SK-N-SH (cell line): ENCODE data around the gene TSEN2. TPM values are rescaled to one million over a fixed set of nuclear protein-coding genes. Genes with fewer than 3 reads are reported as not detected.

ENCODE experiments used
- CTCF ChIA-PET: fragments of 300-600, 350-600 bp; formaldehyde crosslinking; extraction: SDS; loops from one replicate; lab custom pipeline; 2021; lab: Yijun Ruan, JAX
- POLR2A ChIA-PET: fragments of 350-600 bp; sonication (Branson Sonifier 250); formaldehyde crosslinking; extraction: SDS; loops from one replicate; lab custom pipeline; 2020; ENCODE audit warnings: antibody characterized with exemption, inconsistent platforms; lab: Yijun Ruan, JAX
- DNase-seq: peaks from one replicate; pipeline ENCODE4 v3.0.0; 2012
- H2AFZ ChIP-seq: fragments of 200-600 bp; sonication (generic); 2 replicates; pipeline ENCODE4 v1.8.1; 2016; ENCODE audit warnings: antibody characterized with exemption, mild to moderate bottlenecking, low read depth
- H3F3A ChIP-seq: fragments of 200-600 bp; sonication (generic); replicated peaks from 2 replicates; pipeline ENCODE3; 2016; ENCODE audit warnings: antibody characterized with exemption, mild to moderate bottlenecking; ENCODE audit not compliant: insufficient read depth
- H3K27ac ChIP-seq, 2 experiments: fragments of 200-500 bp in 1 of 2; fragments of 200-600 bp in 1 of 2; sonication (Bioruptor generic) in 1 of 2; sonication (generic), shearing (Covaris generic) in 1 of 2; 2 replicates each; pipeline versions ENCODE4 v1.5.1 to v1.6.1; 2014 to 2016; ENCODE audit warnings: low read depth in 2 of 2, inconsistent platforms in 1 of 2, low read length in 1 of 2, mild to moderate bottlenecking in 1 of 2, mixed read lengths in 1 of 2
- H3K27me3 ChIP-seq: fragments of 200-600 bp; sonication (generic), shearing (Covaris generic); 2 replicates; pipeline ENCODE4 v1.6.1; 2016; ENCODE audit warnings: mixed run types; ENCODE audit not compliant: insufficient read depth
- H3K36me3 ChIP-seq, 2 experiments: fragments of 200-500 bp in 1 of 2; fragments of 200-600 bp in 1 of 2; sonication (Bioruptor generic) in 1 of 2; sonication (generic) in 1 of 2; replicated peaks in 1 of 2; 2 replicates each; pipeline versions ENCODE3 to v1.5.1; 2014 to 2016; ENCODE audit warnings: low read length in 1 of 2, mild to moderate bottlenecking in 1 of 2; ENCODE audit not compliant: insufficient read depth in 2 of 2, control insufficient read depth in 1 of 2
- H3K4me1 ChIP-seq, 2 experiments: fragments of 200-500 bp in 1 of 2; fragments of 200-600 bp in 1 of 2; sonication (Bioruptor generic) in 1 of 2; sonication (generic), shearing (Covaris generic) in 1 of 2; 2 replicates each; pipeline versions ENCODE4 v1.5.1 to v1.6.1; 2014 to 2016; ENCODE audit warnings: low read depth in 1 of 2, low read length in 1 of 2, mixed run types in 1 of 2; ENCODE audit not compliant: insufficient read depth in 2 of 2, control insufficient read depth in 1 of 2
- H3K4me2 ChIP-seq: fragments of 200-600 bp; sonication (generic), shearing (Covaris generic); 2 replicates; pipeline ENCODE4 v1.6.1; 2017; ENCODE audit warnings: mixed run types
- H3K4me3 ChIP-seq, 2 experiments: fragments of 200-500 bp in 1 of 2; fragments of 200-600 bp in 1 of 2; sonication (Bioruptor generic) in 1 of 2; sonication (generic), shearing (Covaris generic) in 1 of 2; 2 replicates each; pipeline versions ENCODE4 v1.5.1 to v1.8.1; 2014 to 2016; ENCODE audit warnings: low read depth in 2 of 2, inconsistent platforms in 1 of 2, low read length in 1 of 2, mild to moderate bottlenecking in 1 of 2, mixed read lengths in 1 of 2, moderate library complexity in 1 of 2
- H3K79me2 ChIP-seq: fragments of 200-600 bp; sonication (generic); 2 replicates; pipeline ENCODE4 v1.8.1; 2017; ENCODE audit warnings: mild to moderate bottlenecking; ENCODE audit not compliant: insufficient read depth
- H3K9ac ChIP-seq: fragments of 200-600 bp; sonication (generic); 2 replicates; pipeline ENCODE4 v1.6.1; 2017; ENCODE audit warnings: mixed run types
- H3K9me2 ChIP-seq: fragments of 200-600 bp; sonication (generic); 2 replicates; pipeline ENCODE4 v1.6.1; 2017; ENCODE audit warnings: mixed run types
- H3K9me3 ChIP-seq: fragments of 200-600 bp; sonication (generic); 2 replicates; pipeline ENCODE4 v1.6.1; 2017; ENCODE audit warnings: mixed run types, mild to moderate bottlenecking, moderate library complexity
- H4K20me1 ChIP-seq: fragments of 200-600 bp; sonication (generic); 2 replicates; pipeline ENCODE4 v1.6.1; 2017; ENCODE audit warnings: mild to moderate bottlenecking, mixed run types; ENCODE audit not compliant: insufficient read depth
- CHD2 ChIP-seq: fragments of 150-350 bp; IDR thresholded peaks from 2 replicates; pipeline ENCODE4 v1.6.1; 2018; ENCODE audit warnings: low read length; ENCODE audit not compliant: partially characterized antibody
- CTCF ChIP-seq: fragments of 200-600 bp; sonication (generic); IDR thresholded peaks from 2 replicates; pipeline ENCODE4 v1.6.1; 2017; ENCODE audit warnings: antibody characterized with exemption, mild to moderate bottlenecking, moderate library complexity
- ELF1 ChIP-seq: IDR thresholded peaks from 2 replicates; pipeline ENCODE4 v1.4.0; 2012
- EP300 ChIP-seq, 2 experiments: IDR thresholded peaks; 2 replicates each; pipeline versions ENCODE4 v1.4.0 to v1.6.1; 2012; ENCODE audit warnings: borderline replicate concordance in 1 of 2, low read depth in 1 of 2, low read length in 1 of 2
- EZH2phosphoT487 ChIP-seq: fragments of 200-600 bp; sonication (generic); IDR thresholded peaks from 2 replicates; pipeline ENCODE4 v1.6.1; 2017; ENCODE audit warnings: low read depth, mixed run types, mild to moderate bottlenecking, antibody characterized with exemption, moderate library complexity, borderline replicate concordance
- FOSL2 ChIP-seq: IDR thresholded peaks from 2 replicates; pipeline ENCODE4 v1.4.0; 2012; ENCODE audit warnings: low read depth, mild to moderate bottlenecking, moderate library complexity, borderline replicate concordance
- FOXJ3 ChIP-seq: sonication (generic); formaldehyde crosslinking; IDR thresholded peaks from 2 replicates; pipeline ENCODE4 v1.5.1; 2020; ENCODE audit warnings: mild to moderate bottlenecking, missing genetic modification reagents
- FOXM1 ChIP-seq: IDR thresholded peaks from 2 replicates; pipeline ENCODE4 v1.4.0; 2012; ENCODE audit warnings: low read depth, mild to moderate bottlenecking
- GABPA ChIP-seq: IDR thresholded peaks from 2 replicates; pipeline ENCODE4 v1.4.0; 2012; ENCODE audit warnings: low read depth, mild to moderate bottlenecking
- GATA2 ChIP-seq: sonication (generic); formaldehyde crosslinking; IDR thresholded peaks from 2 replicates; pipeline ENCODE4 v1.5.0; 2020; ENCODE audit warnings: mild to moderate bottlenecking, missing genetic modification reagents
- JUND ChIP-seq: IDR thresholded peaks from 2 replicates; pipeline ENCODE4 v1.4.0; 2012
- MEF2A ChIP-seq: IDR thresholded peaks from 2 replicates; pipeline ENCODE4 v1.4.0; 2012; ENCODE audit warnings: low read depth, borderline replicate concordance
- MXI1 ChIP-seq: IDR thresholded peaks from 2 replicates; pipeline ENCODE4 v1.6.1; 2012; ENCODE audit warnings: mild to moderate bottlenecking, low read depth, low read length, improper control_type of control experiment
- NFIC ChIP-seq: IDR thresholded peaks from 2 replicates; pipeline ENCODE4 v1.4.0; 2012; ENCODE audit warnings: borderline replicate concordance
- NRF1 ChIP-seq: IDR thresholded peaks from 2 replicates; pipeline ENCODE4 v1.6.1; 2012; ENCODE audit warnings: low read depth, mild to moderate bottlenecking, low read length
- PBX3 ChIP-seq: IDR thresholded peaks from 2 replicates; pipeline ENCODE4; 2012
- POLR2AphosphoS5 ChIP-seq: IDR thresholded peaks from 2 replicates; pipeline ENCODE4 v1.6.1; 2012; ENCODE audit warnings: low read depth, low read length
- RAD21 ChIP-seq: IDR thresholded peaks from 2 replicates; pipeline ENCODE4 v1.6.1; 2012; ENCODE audit warnings: mild to moderate bottlenecking, low read length
- RCOR1 ChIP-seq: fragments of 150-350 bp; IDR thresholded peaks from 2 replicates; pipeline ENCODE4 v1.6.1; 2017; ENCODE audit warnings: antibody characterized with exemption, low read length
- RFX5 ChIP-seq: IDR thresholded peaks from 2 replicates; pipeline ENCODE4 v1.6.1; 2012; ENCODE audit warnings: mild to moderate bottlenecking, improper control_type of control experiment, low read length
- SIN3A ChIP-seq: IDR thresholded peaks from 2 replicates; pipeline ENCODE4 v1.6.1; 2012; ENCODE audit warnings: low read depth, mild to moderate bottlenecking, low read length, moderate library complexity, borderline replicate concordance
- SMC3 ChIP-seq: IDR thresholded peaks from 2 replicates; pipeline ENCODE4 v1.6.1; 2012; ENCODE audit warnings: low read depth, low read length, improper control_type of control experiment
- TAF1 ChIP-seq: IDR thresholded peaks from 2 replicates; pipeline ENCODE4 v1.6.1; 2012; ENCODE audit warnings: low read depth, mild to moderate bottlenecking, low read length, moderate library complexity, borderline replicate concordance
- TCF12 ChIP-seq: IDR thresholded peaks from 2 replicates; pipeline ENCODE4 v1.4.0; 2012
- TEAD4 ChIP-seq: IDR thresholded peaks from 2 replicates; pipeline ENCODE4 v1.4.0; 2012; ENCODE audit warnings: mild to moderate bottlenecking, borderline replicate concordance; ENCODE audit not compliant: insufficient read depth
- USF1 ChIP-seq: IDR thresholded peaks from 2 replicates; pipeline ENCODE4 v1.4.0; 2012; ENCODE audit warnings: low read depth, borderline replicate concordance
- YY1 ChIP-seq: IDR thresholded peaks from 2 replicates; pipeline ENCODE4 v1.4.0; 2012; ENCODE audit warnings: low read depth, mild to moderate bottlenecking
- WGBS: methylation state at CpG from one replicate; pipeline ENCODE4 v1.1.6; 2017; ENCODE audit warnings: low lambda C conversion rate; 5-methylcytosine and 5-hydroxymethylcytosine counted together
- polyA plus RNA-seq, 3 experiments: library from polyadenylated mRNA; depleted of rRNA; stranded (reverse); fragments of >200 nt; gene quantifications; 2 replicates each; pipeline ENCODE4 v1.2.3, GENCODE V29; 2012
- TF ChIP-seq, protein P1 (sequence below): fragments of 150-350 bp; IDR thresholded peaks from 2 replicates; pipeline ENCODE4 v1.6.1; 2017; ENCODE audit warnings: antibody characterized with exemption, low read length, low read depth, borderline replicate concordance

The TSEN2 gene
- polyA plus RNA-seq, 1 of the 3 experiments (the other 2 are of a cell fraction): 13.0 TPM

DNA sequence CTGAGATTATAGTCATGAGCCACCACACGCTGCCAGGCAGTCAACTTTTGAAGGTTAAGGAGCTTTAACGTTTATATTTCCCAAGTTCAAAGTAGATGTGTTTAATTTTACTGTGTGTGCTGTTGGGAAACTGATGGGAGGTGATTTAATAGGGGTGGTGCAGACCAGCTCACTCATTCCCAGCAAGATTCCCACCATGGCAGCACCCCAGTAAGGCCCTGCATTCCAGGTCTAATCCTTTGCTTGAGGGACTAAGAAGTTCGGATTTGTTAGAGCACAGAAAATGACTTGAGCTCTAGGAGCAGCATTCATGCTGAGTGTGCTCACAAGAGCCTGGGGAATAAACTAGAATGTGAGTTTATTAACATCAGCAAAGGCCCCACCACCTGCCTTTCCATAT is 25.2 kb downstream of the TSEN2 start (continued):
- TF ChIP-seq MEF2A: no peak
- TF ChIP-seq EZH2phosphoT487: no peak
- no peak for TF ChIP-seq POLR2AphosphoS5
- no peak for TF ChIP-seq RFX5
- TF ChIP-seq, all 33 proteins: peak for 0

GRCh38 chr3:12512534-12513118 is 28.3 kb downstream of the TSEN2 start:
- no peaks in the 10 kb centered on the region for H3K9me2 ChIP-seq
- DNase-seq: peak; percentile 60
- peak overlapping the region in 1 of 2 experiments; percentile 61; a peak in 2 of 4 replicates for H3K27ac ChIP-seq
- no peak overlapping the region for H3K9ac ChIP-seq
- peaks cover 5% of the 10 kb centered on the region for H4K20me1 ChIP-seq
- H3K4me2 ChIP-seq: no peak overlapping the region
- H3K9me3 ChIP-seq: no peaks in the 10 kb centered on the region
- POLR2A ChIA-PET: no interaction called here
- no peaks in the 10 kb centered on the region for H3K79me2 ChIP-seq
- peaks cover 13 to 24% of the 10 kb centered on the region in 2 experiments; a peak in 3 of 4 replicates for H3K4me1 ChIP-seq
- 69% methylated on average over 4 of the region's 4 CpGs for WGBS
- no peak overlapping the region for H2AFZ ChIP-seq
- no peak overlapping the region for H3K4me3 ChIP-seq
- H3K27me3 ChIP-seq: no peaks in the 10 kb centered on the region
- H3F3A ChIP-seq: peaks cover 15% of the 10 kb centered on the region
- H3K36me3 ChIP-seq: peaks cover 0 to 4% of the 10 kb centered on the region in 2 experiments
- CTCF ChIA-PET: interaction anchor here (0.9 kb wide), 1 partner anchor 21 kb away, joined by 3 read pairs; no protein-coding TSS in a partner anchor
- TF ChIP-seq NFIC: no peak
- TF ChIP-seq FOSL2: no peak
- no peak for TF ChIP-seq RAD21
- TF ChIP-seq YY1: no peak
- TF ChIP-seq TEAD4: no peak
- TF ChIP-seq MXI1: peak; percentile 79
- TF ChIP-seq EZH2phosphoT487: no peak
- TF ChIP-seq RFX5: no peak
- peak in 1 of 2 experiments; percentile 35; a peak in 1 of 4 replicates for TF ChIP-seq EP300 (IDR thresholded peaks at IDR 0.05; ENCODE audit: borderline replicate concordance in 1 of 2, low read depth in 1 of 2, low read length in 1 of 2)
- TF ChIP-seq USF1: no peak
- no peak for TF ChIP-seq CTCF
- TF ChIP-seq FOXM1: no peak
- no peak for TF ChIP-seq NRF1
- TF ChIP-seq JUND: no peak
- TF ChIP-seq PBX3: no peak
- TF ChIP-seq TCF12: no peak
- TF ChIP-seq RCOR1: peak; percentile 53; the same call in 1 of the 2 replicates
- TF ChIP-seq ELF1: no peak
- no peak for TF ChIP-seq SMC3
- TF ChIP-seq CHD2: no peak
- no peak for TF ChIP-seq SIN3A
- no peak for TF ChIP-seq MEF2A
- TF ChIP-seq FOXJ3 (CRISPR knock-in tag): no peak
- TF ChIP-seq TAF1: no peak
- no peak for TF ChIP-seq GABPA
- peak; percentile 44; the same call in 1 of the 2 replicates for TF ChIP-seq GATA2 (CRISPR knock-in tag)
- TF ChIP-seq, protein P1, sequence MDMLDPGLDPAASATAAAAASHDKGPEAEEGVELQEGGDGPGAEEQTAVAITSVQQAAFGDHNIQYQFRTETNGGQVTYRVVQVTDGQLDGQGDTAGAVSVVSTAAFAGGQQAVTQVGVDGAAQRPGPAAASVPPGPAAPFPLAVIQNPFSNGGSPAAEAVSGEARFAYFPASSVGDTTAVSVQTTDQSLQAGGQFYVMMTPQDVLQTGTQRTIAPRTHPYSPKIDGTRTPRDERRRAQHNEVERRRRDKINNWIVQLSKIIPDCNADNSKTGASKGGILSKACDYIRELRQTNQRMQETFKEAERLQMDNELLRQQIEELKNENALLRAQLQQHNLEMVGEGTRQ: no peak
